ENCODE results near the gene ATRX.

GRCh38 chrX:77658886-77659285 lies 127.1 kb downstream of the ATRX start:
- TF ChIP-seq CTCF (IDR thresholded peaks at IDR 0.05; ENCODE audit: control extremely low read depth in 1 of 3, insufficient read depth in 1 of 3, low read depth in 1 of 3, low read length in 3 of 3) (no peak), POLR2A (IDR thresholded peaks at IDR 0.05; ENCODE audit: control extremely low read depth in 1 of 2, low read depth in 2 of 2, low read length in 2 of 2) (no peak), EZH2 (IDR thresholded peaks at IDR 0.05; ENCODE audit: low read depth, low read length, severe bottlenecking) (no peak), ATF3 (IDR thresholded peaks at IDR 0.05; ENCODE audit: insufficient read depth, low read depth, low read length) (no peak), POLR2AphosphoS5 (IDR thresholded peaks at IDR 0.05; ENCODE audit: low read depth, low read length) (no peak), CBX5 (IDR thresholded peaks at IDR 0.05; ENCODE audit: low read depth, low read length) (no peak), SRF (IDR thresholded peaks at IDR 0.05; ENCODE audit: low read depth, low read length) (no peak), SP1 (IDR thresholded peaks at IDR 0.05; ENCODE audit: low read depth, low read length) (no peak)

Measured in H1 (cell line).